Measurements from ENCODE around the gene QRSL1. TPM values are rescaled to one million over a fixed set of nuclear protein-coding genes. Genes with fewer than 3 reads are reported as not detected.

QRSL1 gene
- total and polyA plus RNA-seq, 10 of the 15 experiments (the other 5 are each of a cell fraction or from before 2014, with no cell fraction given): 11.9 to 23.5 (median 15.5) TPM

DNA sequence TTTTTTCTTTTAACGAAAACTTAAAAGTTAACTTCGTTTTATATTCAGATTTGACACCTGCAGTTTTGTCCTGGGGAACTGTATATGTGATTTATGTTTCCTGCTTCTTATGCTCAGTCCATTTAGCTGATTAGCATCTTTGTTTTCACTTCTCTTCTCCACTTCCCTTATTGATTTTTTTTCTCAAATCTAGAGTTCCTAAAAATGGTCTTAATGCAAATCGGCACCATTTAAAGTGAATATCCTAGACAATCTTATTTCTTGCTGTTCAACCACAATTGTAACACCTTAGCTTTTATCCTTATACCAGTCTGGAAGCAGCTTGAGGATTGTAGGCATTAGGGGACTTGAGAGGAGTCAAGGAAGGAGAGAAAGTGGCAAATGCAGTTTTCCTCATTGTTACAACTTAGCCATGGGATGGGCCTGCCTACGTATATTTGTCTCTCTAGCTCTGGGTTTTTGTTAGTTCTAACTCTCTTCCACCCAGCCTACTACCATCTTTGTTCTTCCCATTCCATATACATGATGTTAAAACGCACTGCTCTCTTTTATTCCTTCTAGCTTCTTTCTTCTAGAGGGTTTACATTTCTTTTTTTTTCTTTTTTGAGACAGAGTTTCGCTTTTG is 8.5 kb downstream of the QRSL1 start (continued):
- no peak for TF ChIP-seq NKRF (conservative IDR thresholded peaks at IDR 0.05)
- TF ChIP-seq CHD1 (IDR thresholded peaks at IDR 0.05; ENCODE audit: low read depth, low read length): no peak
- TF ChIP-seq REST (IDR thresholded peaks at IDR 0.05; ENCODE audit: low read depth, low read length): no peak
- no peak for TF ChIP-seq ZBTB4 (CRISPR knock-in tag; IDR thresholded peaks at IDR 0.05)
- no peak for TF ChIP-seq KDM1A (IDR thresholded peaks at IDR 0.05; ENCODE audit: borderline replicate concordance)
- TF ChIP-seq YY1 (IDR thresholded peaks at IDR 0.05; ENCODE audit: low read depth, low read length): no peak
- TF ChIP-seq SREBF1 (IDR thresholded peaks at IDR 0.05; ENCODE audit: low read length): no peak
- TF ChIP-seq RAD51 (IDR thresholded peaks at IDR 0.05): no peak
- TF ChIP-seq NFIC (IDR thresholded peaks at IDR 0.05; ENCODE audit: low read depth, low read length): peak; percentile 73
- no peak for TF ChIP-seq TBL1XR1 (IDR thresholded peaks at IDR 0.05; ENCODE audit: low read depth, low read length)
- no peak for TF ChIP-seq HCFC1 (IDR thresholded peaks at IDR 0.05; ENCODE audit: low read length)
- TF ChIP-seq, protein P1, sequence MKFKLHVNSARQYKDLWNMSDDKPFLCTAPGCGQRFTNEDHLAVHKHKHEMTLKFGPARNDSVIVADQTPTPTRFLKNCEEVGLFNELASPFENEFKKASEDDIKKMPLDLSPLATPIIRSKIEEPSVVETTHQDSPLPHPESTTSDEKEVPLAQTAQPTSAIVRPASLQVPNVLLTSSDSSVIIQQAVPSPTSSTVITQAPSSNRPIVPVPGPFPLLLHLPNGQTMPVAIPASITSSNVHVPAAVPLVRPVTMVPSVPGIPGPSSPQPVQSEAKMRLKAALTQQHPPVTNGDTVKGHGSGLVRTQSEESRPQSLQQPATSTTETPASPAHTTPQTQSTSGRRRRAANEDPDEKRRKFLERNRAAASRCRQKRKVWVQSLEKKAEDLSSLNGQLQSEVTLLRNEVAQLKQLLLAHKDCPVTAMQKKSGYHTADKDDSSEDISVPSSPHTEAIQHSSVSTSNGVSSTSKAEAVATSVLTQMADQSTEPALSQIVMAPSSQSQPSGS (IDR thresholded peaks at IDR 0.05; ENCODE audit: low read length): peak; percentile 70; the same call in 1 of the 2 replicates
- TF ChIP-seq TARDBP (IDR thresholded peaks at IDR 0.05; ENCODE audit: borderline replicate concordance): no peak
- TF ChIP-seq FOXK2 (IDR thresholded peaks at IDR 0.05): no peak
- 0 out of 2 replicates have a peak, but pooled peaks have one; percentile 39 for TF ChIP-seq ASH2L (IDR thresholded peaks at IDR 0.05; ENCODE audit: borderline replicate concordance, low read depth)
- TF ChIP-seq YBX1 (IDR thresholded peaks at IDR 0.05): no peak

Data from GM12878 (cell line).